ENCODE data around the gene ZNF624.
A peak's percentile ranks its signal among the peaks of the same experiment; 100 is the strongest.

Gene ZNF624

GRCh38 chr17:16599537-16599936 is 54.1 kb downstream of the ZNF624 start:
- WGBS, 2 experiments, result 90 to 92% methylated on average over 5 of the region's 5 CpGs
- H3K9me3 ChIP-seq (ENCODE audit: control insufficient read depth, low read length), result no peaks in the 10 kb centered on the region
- no peak overlapping the region for H3K4me3 ChIP-seq (ENCODE audit: insufficient read depth, low read depth, low read length)
- H3K27me3 ChIP-seq (ENCODE audit: control insufficient read depth, insufficient read depth, low read length, poor library complexity, severe bottlenecking), result no peaks in the 10 kb centered on the region
- H3K36me3 ChIP-seq (ENCODE audit: control insufficient read depth, insufficient read depth, low read length), result no peaks in the 10 kb centered on the region
- no peak overlapping the region for H3K27ac ChIP-seq (ENCODE audit: insufficient read depth, low read depth, low read length, poor library complexity, severe bottlenecking)
- H3K4me1 ChIP-seq (ENCODE audit: control insufficient read depth, insufficient read depth, low read length), result no peaks in the 10 kb centered on the region

- no peaks in the 10 kb centered on the region for H3K4me1 ChIP-seq (ENCODE audit: control insufficient read depth, insufficient read depth, low read length)
- peaks cover 6% of the 10 kb centered on the region for H3K27me3 ChIP-seq (ENCODE audit: control insufficient read depth, insufficient read depth, low read length, poor library complexity, severe bottlenecking)
- 80 to 90% methylated on average over 1 of the region's 2 CpGs for WGBS, 2 experiments
- no peak overlapping the region for H3K4me3 ChIP-seq (ENCODE audit: insufficient read depth, low read depth, low read length)
- no peak overlapping the region for H3K27ac ChIP-seq (ENCODE audit: insufficient read depth, low read depth, low read length, poor library complexity, severe bottlenecking)
- no peaks in the 10 kb centered on the region for H3K9me3 ChIP-seq (ENCODE audit: control insufficient read depth, low read length)
- no peaks in the 10 kb centered on the region for H3K36me3 ChIP-seq (ENCODE audit: control insufficient read depth, insufficient read depth, low read length)
These were observed 60.1 kb downstream of the ZNF624 start for GRCh38 chr17:16593356-16594102.

GRCh38 chr17:16589097-16589969 is 64.3 kb downstream of the ZNF624 start:
- H3K36me3 ChIP-seq (ENCODE audit: control insufficient read depth, insufficient read depth, low read length), result no peaks in the 10 kb centered on the region
- peaks cover 25% of the 10 kb centered on the region for H3K27me3 ChIP-seq (ENCODE audit: control insufficient read depth, insufficient read depth, low read length, poor library complexity, severe bottlenecking)
- 7 to 9% methylated on average over 52 to 53 of the region's 53 CpGs for WGBS, 2 experiments
- no peaks in the 10 kb centered on the region for H3K9me3 ChIP-seq (ENCODE audit: control insufficient read depth, low read length)
- no peaks in the 10 kb centered on the region for H3K4me1 ChIP-seq (ENCODE audit: control insufficient read depth, insufficient read depth, low read length)
- H3K4me3 ChIP-seq (ENCODE audit: insufficient read depth, low read depth, low read length), result peak overlapping the region; percentile 62
- no peak overlapping the region for H3K27ac ChIP-seq (ENCODE audit: insufficient read depth, low read depth, low read length, poor library complexity, severe bottlenecking)

- Histone ChIP-seq H3K4me3 (ENCODE audit: insufficient read depth, low read depth, low read length) (no peak overlapping the region), H3K9me3 (ENCODE audit: control insufficient read depth, low read length) (no peaks in the 10 kb centered on the region), H3K4me1 (ENCODE audit: control insufficient read depth, insufficient read depth, low read length) (no peaks in the 10 kb centered on the region), H3K36me3 (ENCODE audit: control insufficient read depth, insufficient read depth, low read length) (no peaks in the 10 kb centered on the region), H3K27me3 (ENCODE audit: control insufficient read depth, insufficient read depth, low read length, poor library complexity, severe bottlenecking) (peaks cover 25% of the 10 kb centered on the region), H3K27ac (ENCODE audit: insufficient read depth, low read depth, low read length, poor library complexity, severe bottlenecking) (no peak overlapping the region)
- 92 to 99% methylated on average over 4 of the region's 4 CpGs for WGBS, 2 experiments
These were observed 67.9 kb downstream of the ZNF624 start for GRCh38 chr17:16585796-16586195.

- Histone ChIP-seq H3K4me1 (ENCODE audit: control insufficient read depth, insufficient read depth, low read length) (no peaks in the 10 kb centered on the region), H3K27ac (ENCODE audit: insufficient read depth, low read depth, low read length, poor library complexity, severe bottlenecking) (no peak overlapping the region), H3K36me3 (ENCODE audit: control insufficient read depth, insufficient read depth, low read length) (no peaks in the 10 kb centered on the region), H3K27me3 (ENCODE audit: control insufficient read depth, insufficient read depth, low read length, poor library complexity, severe bottlenecking) (peaks cover 25% of the 10 kb centered on the region), H3K4me3 (ENCODE audit: insufficient read depth, low read depth, low read length) (peak overlapping the region; percentile 18), H3K9me3 (ENCODE audit: control insufficient read depth, low read length) (no peaks in the 10 kb centered on the region)
- WGBS, 2 experiments, result 54 to 57% methylated on average over 39 of the region's 39 CpGs
These were observed 69.2 kb downstream of the ZNF624 start for GRCh38 chr17:16584273-16584995.

GRCh38 chr17:16583781-16584180 is 69.9 kb downstream of the ZNF624 start:
- H3K4me3 ChIP-seq (ENCODE audit: insufficient read depth, low read depth, low read length), result no peak overlapping the region
- no peak overlapping the region for H3K27ac ChIP-seq (ENCODE audit: insufficient read depth, low read depth, low read length, poor library complexity, severe bottlenecking)
- no peaks in the 10 kb centered on the region for H3K9me3 ChIP-seq (ENCODE audit: control insufficient read depth, low read length)
- no peaks in the 10 kb centered on the region for H3K36me3 ChIP-seq (ENCODE audit: control insufficient read depth, insufficient read depth, low read length)
- H3K27me3 ChIP-seq (ENCODE audit: control insufficient read depth, insufficient read depth, low read length, poor library complexity, severe bottlenecking), result peaks cover 22% of the 10 kb centered on the region
- WGBS, 2 experiments, result 76 to 91% methylated on average over 5 to 7 of the region's 7 CpGs
- no peaks in the 10 kb centered on the region for H3K4me1 ChIP-seq (ENCODE audit: control insufficient read depth, insufficient read depth, low read length)

GRCh38 chr17:16573466-16573865 is 80.2 kb downstream of the ZNF624 start:
- Histone ChIP-seq H3K4me1 (ENCODE audit: control insufficient read depth, insufficient read depth, low read length) (no peaks in the 10 kb centered on the region), H3K4me3 (ENCODE audit: insufficient read depth, low read depth, low read length) (no peak overlapping the region), H3K9me3 (ENCODE audit: control insufficient read depth, low read length) (no peaks in the 10 kb centered on the region), H3K27me3 (ENCODE audit: control insufficient read depth, insufficient read depth, low read length, poor library complexity, severe bottlenecking) (peaks cover 19% of the 10 kb centered on the region), H3K27ac (ENCODE audit: insufficient read depth, low read depth, low read length, poor library complexity, severe bottlenecking) (no peak overlapping the region), H3K36me3 (ENCODE audit: control insufficient read depth, insufficient read depth, low read length) (no peaks in the 10 kb centered on the region)
- 86 to 87% methylated on average over 2 of the region's 2 CpGs for WGBS, 2 experiments

All from ectodermal cell (in vitro differentiated cells).